Transverse colon (tissue), 4 donors: ENCODE results near the gene KIF16B.

ENCODE experiments used
- EP300 ChIP-seq: sonication (generic); formaldehyde crosslinking; IDR thresholded peaks from one replicate; pipeline ENCODE4 v1.6.1; 2017; ENCODE audit warnings: antibody characterized with exemption, low read depth
- POLR2AphosphoS5 ChIP-seq, 3 donors: sonication (generic); formaldehyde crosslinking; IDR thresholded peaks; one replicate each; pipeline ENCODE4 v1.6.1; 2016; ENCODE audit warnings: antibody characterized with exemption in 3 of 3
- TF ChIP-seq, protein P1 (sequence below), 5 experiments: fragments of 200-600 bp in 3 of 5; fragments of 450-650 bp in 2 of 5; sonication (generic) in 3 of 5; IDR thresholded peaks; 1 replicate in 2 of 5; 2 replicates in 3 of 5; pipeline ENCODE4 v1.5.1; 2016 to 2017; ENCODE audit warnings: antibody characterized with exemption in 5 of 5, inconsistent platforms in 3 of 5, mild to moderate bottlenecking in 2 of 5, moderate library complexity in 1 of 5

- no peak for TF ChIP-seq POLR2AphosphoS5 (IDR thresholded peaks at IDR 0.05)
- TF ChIP-seq, protein P1, sequence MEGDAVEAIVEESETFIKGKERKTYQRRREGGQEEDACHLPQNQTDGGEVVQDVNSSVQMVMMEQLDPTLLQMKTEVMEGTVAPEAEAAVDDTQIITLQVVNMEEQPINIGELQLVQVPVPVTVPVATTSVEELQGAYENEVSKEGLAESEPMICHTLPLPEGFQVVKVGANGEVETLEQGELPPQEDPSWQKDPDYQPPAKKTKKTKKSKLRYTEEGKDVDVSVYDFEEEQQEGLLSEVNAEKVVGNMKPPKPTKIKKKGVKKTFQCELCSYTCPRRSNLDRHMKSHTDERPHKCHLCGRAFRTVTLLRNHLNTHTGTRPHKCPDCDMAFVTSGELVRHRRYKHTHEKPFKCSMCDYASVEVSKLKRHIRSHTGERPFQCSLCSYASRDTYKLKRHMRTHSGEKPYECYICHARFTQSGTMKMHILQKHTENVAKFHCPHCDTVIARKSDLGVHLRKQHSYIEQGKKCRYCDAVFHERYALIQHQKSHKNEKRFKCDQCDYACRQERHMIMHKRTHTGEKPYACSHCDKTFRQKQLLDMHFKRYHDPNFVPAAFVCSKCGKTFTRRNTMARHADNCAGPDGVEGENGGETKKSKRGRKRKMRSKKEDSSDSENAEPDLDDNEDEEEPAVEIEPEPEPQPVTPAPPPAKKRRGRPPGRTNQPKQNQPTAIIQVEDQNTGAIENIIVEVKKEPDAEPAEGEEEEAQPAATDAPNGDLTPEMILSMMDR (IDR thresholded peaks at IDR 0.05): no peak
- no peak for TF ChIP-seq EP300
These were observed 91.3 kb downstream of the KIF16B start for GRCh38 chr20:16481977-16482376.
